Measurements from ENCODE around the gene ZFP1.
A peak's percentile ranks its signal among the peaks of the same experiment; 100 is the strongest.

The ZFP1 gene

DNA sequence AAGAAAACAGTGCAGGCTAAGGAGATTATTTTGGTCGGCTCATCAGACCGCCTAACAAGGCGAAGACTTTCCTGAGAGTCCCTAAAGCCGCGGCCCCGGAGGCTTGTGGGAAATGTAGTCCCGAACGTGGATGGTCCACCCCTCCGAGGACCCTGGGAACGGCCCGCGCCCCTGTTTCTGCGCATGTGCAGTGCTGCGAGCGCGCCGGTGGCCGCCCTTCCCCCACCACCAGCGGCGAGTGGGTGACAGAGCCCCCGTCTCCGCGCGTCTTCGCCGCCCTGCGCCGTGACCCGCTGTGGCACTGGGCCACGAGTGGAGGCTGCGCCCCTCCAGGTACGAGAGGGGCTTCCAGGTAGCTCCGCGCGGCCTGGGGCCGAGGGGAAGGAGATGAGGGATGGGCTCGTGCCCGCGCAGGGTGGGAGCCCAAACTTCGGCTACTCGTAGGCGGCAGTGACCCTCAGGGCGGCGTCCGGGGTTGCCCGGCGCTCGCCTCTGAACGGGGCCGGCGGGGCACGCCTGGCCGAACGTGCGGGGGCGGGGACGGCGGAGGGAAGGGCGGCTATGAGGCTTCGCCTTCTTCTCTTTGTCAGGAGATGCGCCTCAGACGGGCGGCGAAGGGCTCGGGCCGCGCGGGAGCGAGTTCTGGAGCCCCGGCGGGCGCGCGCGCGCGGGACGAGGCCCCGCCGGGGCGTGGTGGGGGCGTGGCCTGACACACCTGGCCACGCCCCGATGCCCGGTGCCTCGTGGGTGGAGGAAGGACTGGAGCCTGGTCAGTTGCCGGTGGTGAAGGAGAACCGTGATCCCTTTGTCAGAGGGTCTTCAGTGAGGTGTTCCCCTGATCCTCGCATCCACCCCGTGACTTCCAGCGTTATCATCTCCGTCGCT is at the start of gene ZFP1:
ZFP1 (plus strand) TSS at position 214 of the 885 bp plus-strand sequence. CDS start 4,428 bp downstream, outside the sequence.
- peak; percentile 95 for DNase-seq (ENCODE audit: low spot score)

DNA sequence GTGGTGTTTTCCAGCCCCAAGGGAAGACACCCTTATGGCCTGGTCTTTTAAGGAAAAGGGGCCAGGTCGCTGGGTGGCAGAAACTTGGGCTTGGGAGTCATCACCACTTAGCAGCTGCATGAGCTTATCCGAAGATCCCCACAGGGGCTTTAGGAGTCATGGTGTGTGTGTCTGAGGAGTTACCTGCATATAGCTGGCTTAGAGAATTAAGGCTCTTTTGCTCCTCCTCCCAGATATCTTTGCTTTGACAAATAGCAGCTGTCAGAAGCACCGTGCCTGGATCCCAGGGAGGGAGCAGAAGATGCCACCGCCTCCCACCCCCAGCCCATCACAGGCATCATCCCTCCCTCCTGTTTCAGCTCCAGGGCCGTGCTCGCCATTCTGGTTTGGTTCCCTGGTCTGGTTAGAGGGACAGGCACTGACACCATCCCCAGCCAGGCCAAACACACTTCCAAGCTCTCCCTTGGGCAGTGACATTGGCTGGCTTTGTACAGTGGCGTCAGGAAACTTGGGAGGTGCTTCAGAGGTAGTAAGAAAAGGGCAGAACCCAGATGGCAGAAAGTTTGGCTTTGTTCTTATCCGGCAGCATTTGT is 49.2 kb upstream of the ZFP1 start:
- no peak for DNase-seq (ENCODE audit: low spot score)

DNA sequence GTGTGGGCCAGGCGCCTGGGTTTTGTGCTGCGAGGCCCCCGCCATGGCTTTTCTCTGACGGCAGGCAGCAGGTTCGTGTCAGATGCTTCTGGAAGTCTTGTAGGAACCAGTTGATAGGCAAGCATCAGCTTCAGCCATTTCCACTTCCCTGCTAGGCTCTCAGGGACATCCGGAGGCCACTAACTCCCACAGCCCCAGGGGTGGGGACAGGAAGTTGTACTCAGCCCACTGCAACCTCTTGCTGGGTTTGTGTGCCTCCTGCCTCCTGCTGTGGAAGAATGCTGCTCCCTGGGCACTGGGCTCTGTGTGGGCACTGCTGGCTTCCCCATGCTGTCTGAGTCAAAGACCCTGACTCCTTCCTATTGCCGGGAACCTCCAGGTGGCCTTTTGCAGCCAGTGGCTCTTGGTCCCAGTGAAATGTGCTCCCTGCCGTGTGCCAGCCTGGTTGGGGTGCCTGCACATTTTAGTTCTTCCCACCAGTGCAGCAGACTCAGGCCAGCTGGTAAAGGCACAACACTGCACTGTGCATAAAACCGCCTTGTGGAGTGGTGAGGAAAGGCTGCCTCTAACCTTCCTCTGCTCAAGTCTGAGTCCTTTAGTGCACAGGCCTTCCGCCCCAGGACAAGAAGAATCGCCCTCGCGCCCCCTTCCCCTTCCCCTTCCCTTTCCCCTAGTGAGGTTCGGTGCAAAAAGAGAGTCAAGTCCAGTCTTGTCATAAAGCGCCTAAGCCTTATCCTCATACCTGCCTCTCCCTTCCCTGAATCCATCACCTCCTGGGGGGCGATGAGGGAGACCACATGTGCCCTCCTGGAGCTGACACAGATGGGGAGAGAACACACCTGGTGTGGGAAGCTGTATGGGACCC is 48.4 kb upstream of the ZFP1 start:
- DNase-seq (ENCODE audit: low spot score), result no peak

GRCh38 chr16:75100603-75100990 is 47.7 kb upstream of the ZFP1 start:
- DNase-seq (ENCODE audit: low spot score), result no peak

GRCh38 chr16:75101635-75102034 is 46.7 kb upstream of the ZFP1 start:
- no peak for DNase-seq (ENCODE audit: low spot score)

- no peak for DNase-seq (ENCODE audit: low spot score)
Observed at GRCh38 chr16:75102595-75102994, 45.7 kb upstream of the ZFP1 start.

GRCh38 chr16:75103994-75104393 is 44.3 kb upstream of the ZFP1 start:
- no peak for DNase-seq (ENCODE audit: low spot score)

- DNase-seq (ENCODE audit: low spot score), result no peak
Observed at GRCh38 chr16:75104836-75105235, 43.5 kb upstream of the ZFP1 start.

GRCh38 chr16:75105306-75106061 is 42.8 kb upstream of the ZFP1 start:
- no peak for DNase-seq (ENCODE audit: low spot score)

- no peak for DNase-seq (ENCODE audit: low spot score)
Observed at GRCh38 chr16:75106351-75107274, 41.7 kb upstream of the ZFP1 start.

- DNase-seq (ENCODE audit: low spot score), result no peak
Observed at GRCh38 chr16:75107505-75107904, 40.8 kb upstream of the ZFP1 start.

GRCh38 chr16:75108792-75109731 is 39.3 kb upstream of the ZFP1 start:
- peak; percentile 87 for DNase-seq (ENCODE audit: low spot score)

- no peak for DNase-seq (ENCODE audit: low spot score)
Observed at GRCh38 chr16:75109732-75110243, 38.5 kb upstream of the ZFP1 start.

DNA sequence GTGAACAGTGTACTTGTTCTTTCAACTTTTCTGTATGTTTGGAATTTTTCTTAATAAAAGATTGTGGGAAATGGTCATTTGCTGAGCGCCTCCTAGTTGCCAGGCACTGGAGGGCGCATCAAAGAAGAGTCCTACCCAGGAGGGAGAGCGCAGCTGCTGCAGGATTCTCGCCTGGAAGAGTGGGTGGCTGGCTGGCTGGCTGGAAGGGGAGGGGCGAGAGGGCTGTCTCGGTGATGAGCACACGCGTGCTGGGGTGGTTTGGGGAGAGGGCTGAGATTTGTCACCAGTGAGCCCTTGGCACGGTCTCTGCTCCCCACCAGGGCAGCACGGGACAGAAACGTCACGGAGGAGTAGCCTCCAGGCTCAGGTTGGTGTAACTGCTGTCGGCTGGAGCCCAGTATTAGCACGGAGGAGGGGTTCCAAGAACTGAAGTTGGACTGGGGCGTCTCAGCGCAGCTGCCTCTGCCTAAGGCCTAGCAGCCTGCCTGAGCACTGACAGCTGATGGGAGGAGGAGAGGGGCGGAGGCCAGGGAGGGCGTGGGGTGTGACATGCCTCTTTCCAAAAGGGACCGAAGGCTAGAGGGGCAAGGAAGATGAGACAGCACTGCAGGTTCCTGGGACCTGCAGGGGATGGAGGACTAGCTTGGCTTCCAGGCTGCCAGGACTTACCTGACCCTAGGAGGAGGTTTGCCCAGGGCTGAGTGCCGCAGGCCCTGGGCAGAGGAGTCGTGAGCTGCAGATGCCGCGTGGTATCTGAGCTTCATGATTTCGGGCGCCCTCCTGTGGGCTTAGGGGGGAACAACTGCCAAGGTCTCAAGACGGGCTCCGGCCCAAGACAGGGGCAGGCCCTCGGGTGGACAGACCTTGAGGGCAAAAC is 37.4 kb upstream of the ZFP1 start:
- DNase-seq (ENCODE audit: low spot score), result peak; percentile 94

GRCh38 chr16:75111514-75111940 is 36.8 kb upstream of the ZFP1 start:
- DNase-seq (ENCODE audit: low spot score), result no peak

DNA sequence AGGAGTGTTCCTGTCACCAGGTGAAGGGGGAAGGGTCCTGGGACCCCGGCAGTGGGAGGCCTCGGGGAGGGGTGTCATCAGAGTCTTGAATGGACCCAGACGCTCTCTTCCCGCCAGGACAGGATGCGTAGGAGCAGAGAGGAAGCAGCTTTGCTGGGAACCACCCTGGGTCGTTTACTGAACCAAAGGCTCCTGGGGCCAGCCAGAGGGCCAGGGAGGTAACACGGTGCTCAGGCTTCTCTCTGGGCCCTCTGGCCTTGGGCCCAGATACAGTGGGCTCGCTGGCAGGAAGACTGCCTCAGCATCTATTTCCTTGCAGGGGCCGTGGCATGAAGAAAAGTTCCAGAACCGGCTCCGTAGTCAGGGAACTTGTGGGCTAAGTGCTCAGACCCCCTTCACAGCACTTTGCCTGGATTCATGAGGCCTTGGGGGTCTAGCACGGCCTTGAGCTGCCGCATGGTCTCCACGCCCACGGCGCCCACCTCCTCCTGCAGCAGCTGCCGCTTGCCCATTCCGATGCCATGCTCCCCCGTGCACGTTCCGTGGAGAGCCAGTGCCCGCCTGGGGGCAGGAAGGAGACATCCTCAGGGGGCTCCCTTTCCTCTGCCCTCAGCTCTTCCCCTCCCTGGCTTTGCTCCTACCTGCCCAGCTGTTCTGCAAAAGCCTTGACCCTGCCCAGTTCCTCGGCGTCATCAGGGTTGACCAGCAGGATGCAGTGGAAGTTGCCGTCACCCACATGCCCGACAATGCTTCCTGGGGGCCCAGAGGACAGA is 36.2 kb upstream of the ZFP1 start:
- no peak for DNase-seq (ENCODE audit: low spot score)

GRCh38 chr16:75112734-75113491 is 35.4 kb upstream of the ZFP1 start:
- DNase-seq (ENCODE audit: low spot score), result no peak
